Activated CD4-positive, CD25-positive, alpha-beta regulatory T cell treated with anti-CD3 and anti-CD28 coated beads, Interleukin-2, amount 50 U/mL, for 72 hours (primary cell): ENCODE data around the gene TALDO1.
"Not testable (repeated sequence)": the region's sequence is repeated elsewhere in the genome, so short reads cannot be mapped to it uniquely, and the experiment has no call there.

ENCODE experiments used
- DNase-seq: peaks from one replicate; pipeline ENCODE4 v3.0.0; 2021

The TALDO1 gene

GRCh38 chr11:719214-720016 lies 27.8 kb upstream of the TALDO1 start:
- DNase-seq = no peak

DNA sequence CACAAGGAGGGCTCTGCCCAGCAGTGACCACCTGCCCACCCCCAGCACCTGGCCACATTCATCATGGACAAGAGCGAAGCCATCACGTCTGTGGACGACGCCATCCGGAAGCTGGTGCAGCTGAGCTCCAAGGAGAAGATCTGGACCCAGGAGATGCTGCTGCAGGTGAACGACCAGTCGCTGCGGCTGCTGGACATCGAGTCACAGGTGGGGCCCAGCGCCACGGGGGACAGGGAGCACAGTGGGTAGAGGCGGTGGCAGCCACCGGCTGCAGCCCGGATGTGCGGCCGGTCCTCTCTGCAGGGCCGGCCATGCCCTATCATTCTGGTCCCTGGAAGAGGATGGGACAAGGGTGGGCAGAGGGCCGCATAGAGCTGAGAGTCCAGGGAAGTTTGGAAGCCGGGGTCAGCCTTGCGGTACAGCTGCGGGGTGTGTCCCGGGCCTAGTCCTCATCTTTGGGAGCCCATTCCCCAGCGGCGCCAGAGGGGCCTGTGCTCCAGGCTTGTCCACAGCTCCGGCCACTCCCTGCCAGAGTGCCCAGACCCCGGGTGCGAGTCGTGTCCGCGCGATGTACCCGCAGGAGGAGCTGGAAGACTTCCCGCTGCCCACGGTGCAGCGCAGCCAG lies 27.1 kb upstream of the TALDO1 start:
- DNase-seq = no peak

GRCh38 chr11:720642-721246 lies 26.5 kb upstream of the TALDO1 start:
- no peak for DNase-seq

- no peak for DNase-seq
These were observed 26.0 kb upstream of the TALDO1 start for GRCh38 chr11:721247-721740.

DNA sequence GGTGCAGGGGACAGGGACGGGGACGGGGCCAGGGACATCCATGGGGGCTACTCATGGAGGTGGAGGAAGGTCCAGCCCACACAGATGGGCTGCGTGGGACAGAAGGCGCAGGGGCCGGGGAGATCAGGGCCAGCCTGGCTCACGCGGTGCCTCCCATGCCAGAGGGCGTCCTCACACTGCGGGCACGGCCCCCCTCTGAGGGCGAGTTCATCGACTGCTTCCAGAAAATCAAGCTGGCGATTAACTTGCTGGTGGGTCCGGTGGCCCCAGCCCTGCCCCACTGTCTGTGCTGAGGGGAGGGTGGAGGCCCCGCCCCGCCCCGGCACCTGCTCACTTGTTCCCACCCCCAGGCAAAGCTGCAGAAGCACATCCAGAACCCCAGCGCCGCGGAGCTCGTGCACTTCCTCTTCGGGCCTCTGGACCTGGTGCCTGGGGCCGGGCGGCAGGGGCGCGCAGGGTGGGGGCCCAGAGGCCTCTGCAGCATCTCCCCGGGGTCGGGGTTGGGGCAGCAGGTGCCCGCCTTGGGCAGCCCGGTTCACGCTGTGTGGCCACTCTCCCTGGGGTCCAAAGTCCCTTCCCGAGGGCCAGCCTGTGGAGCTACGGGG lies 25.4 kb upstream of the TALDO1 start:
- no peak for DNase-seq

- DNase-seq = no peak
These were observed 24.9 kb upstream of the TALDO1 start for GRCh38 chr11:722346-722811.

GRCh38 chr11:723120-723883 lies 24.0 kb upstream of the TALDO1 start:
- DNase-seq = no peak

GRCh38 chr11:724049-724777 lies 23.1 kb upstream of the TALDO1 start:
- DNase-seq = no peak

DNA sequence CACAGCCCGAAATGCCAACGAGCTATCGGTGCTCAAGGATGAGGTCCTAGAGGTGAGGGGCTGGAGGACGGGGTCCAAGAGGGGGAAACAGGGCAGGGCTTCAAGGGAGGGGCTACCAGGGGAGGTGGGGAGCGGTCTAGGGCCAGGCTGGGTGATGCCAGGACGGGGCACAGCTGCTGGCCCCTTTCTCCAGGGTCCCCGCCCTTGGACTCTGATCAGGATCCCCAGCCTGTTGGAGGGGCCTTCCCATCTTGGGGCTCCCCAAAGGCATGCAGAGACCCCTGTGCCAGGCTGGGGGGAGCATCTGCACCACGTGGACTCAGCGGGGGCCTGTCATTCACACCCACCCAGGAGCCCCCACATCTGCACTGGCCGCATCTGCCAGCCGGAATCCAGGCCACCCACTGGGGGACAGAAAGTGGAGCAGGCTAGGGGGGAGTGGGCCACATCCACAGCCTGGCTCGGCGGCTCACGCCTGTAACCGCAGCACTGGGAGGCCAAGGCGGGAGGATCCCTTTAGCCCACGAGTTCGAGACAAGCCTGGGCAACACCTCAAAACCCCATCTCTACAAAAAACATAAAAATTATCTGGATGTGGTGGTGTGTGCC lies 22.4 kb upstream of the TALDO1 start:
- no peak for DNase-seq

DNA sequence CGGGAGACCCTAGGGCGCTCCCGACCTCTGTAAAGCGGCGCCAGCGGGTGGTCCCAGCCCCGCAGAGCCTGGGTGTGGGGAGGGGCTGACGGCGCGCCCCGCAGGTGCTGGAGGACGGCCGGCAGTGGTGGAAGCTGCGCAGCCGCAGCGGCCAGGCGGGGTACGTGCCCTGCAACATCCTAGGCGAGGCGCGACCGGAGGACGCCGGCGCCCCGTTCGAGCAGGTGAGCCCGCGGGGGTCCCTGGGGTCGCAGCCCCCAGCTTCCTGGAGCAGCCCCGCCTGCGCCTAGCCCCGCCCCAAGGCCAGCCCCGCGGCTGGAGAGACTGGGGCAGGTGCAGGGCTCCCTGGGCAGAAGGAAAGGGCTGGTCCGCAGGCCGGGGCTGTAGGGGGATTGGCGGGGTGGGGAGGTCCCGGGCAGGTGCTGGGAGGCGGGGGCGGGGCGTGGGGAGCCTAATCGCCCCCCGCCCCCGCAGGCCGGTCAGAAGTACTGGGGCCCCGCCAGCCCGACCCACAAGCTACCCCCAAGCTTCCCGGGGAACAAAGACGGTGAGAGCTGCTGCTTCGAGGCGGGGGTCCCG lies 21.6 kb upstream of the TALDO1 start:
- peak; percentile 33 for DNase-seq

- peak; percentile 64 for DNase-seq
These were observed 20.7 kb upstream of the TALDO1 start for GRCh38 chr11:726278-727220.

DNA sequence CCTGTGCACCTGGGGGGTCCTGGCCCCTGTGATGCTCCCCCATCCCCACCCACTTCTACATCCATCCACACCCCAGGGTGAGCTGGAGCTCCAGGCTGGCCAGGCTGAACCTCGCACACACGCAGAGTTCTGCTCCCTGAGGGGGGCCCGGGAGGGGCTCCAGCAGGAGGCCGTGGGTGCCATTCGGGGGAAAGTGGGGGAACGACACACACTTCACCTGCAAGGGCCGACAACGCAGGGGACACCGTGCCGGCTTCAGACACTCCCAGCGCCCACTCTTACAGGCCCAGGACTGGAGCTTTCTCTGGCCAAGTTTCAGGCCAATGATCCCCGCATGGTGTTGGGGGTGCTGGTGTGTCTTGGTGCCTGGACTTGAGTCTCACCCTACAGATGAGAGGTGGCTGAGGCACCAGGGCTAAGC lies 20.0 kb upstream of the TALDO1 start:
- DNase-seq = no peak

- DNase-seq = peak; percentile 86
These were observed 19.2 kb upstream of the TALDO1 start for GRCh38 chr11:727859-728748.

GRCh38 chr11:728901-729491 lies 18.3 kb upstream of the TALDO1 start:
- DNase-seq = no peak

DNA sequence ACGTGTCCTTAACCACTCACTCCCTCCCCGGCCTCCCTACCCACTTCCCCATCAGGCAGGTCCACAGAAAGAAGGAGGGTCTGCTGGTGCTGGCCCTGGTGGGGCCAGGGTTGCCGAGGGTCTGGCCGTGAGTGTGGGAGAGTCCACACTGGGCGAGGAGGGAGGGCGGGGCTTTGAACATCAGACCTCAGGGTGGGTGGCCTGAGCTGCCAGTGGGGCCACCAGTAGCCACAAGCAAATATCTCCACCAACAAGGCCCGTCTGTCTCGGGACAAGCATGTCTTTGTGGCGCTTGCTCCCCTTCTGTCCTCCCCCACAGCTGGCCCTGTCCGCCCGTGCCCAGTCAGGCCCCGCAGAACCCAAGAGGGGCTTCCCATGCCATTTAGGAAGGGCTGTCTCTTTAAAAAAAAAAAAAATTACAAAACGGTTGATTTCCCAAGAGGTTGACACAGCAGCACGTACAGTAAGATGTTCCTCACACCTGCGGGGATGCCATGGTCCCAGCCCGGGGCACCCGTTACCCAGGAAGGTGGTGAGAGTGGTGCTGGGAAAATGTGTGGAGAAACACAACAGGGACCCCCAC lies 17.7 kb upstream of the TALDO1 start:
- DNase-seq = no peak

DNA sequence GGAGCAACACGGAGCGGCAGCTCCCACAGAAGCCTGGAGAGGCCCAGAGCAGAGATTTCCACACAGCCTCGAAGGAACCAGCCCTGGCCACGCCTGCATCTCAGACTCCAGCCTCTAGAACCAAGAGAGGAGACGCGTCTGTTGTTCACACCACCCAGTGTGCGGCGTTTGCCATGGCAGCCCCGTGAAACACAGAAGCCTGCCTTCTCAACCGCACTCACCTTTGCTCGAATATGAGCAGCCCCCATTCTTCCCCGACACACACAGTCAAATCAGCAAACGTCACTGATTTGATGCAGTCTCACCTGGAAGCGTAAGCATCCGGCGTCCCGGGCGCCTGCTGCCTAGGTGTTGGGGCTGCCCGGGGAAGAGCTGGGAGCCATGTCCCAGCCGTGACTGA lies 14.2 kb upstream of the TALDO1 start:
- DNase-seq = no peak

DNA sequence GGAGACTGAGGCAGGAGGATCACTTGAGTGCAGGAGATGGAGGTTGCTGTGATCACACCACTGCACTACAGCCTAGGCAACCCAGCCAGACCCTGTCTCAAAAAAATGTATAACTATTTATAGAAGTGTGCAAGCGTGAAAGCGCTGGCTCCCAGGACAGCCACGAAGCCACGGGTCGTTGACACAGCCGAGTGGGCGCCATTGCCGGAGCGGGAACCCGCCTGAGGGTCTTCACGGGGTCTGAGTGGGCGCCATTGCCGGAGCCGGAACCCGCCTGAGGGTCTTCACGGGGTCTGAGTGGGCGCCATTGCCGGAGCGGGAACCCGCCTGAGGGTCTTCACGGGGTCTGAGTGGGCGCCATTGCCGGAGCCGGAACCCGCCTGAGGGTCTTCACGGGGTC lies 12.7 kb upstream of the TALDO1 start:
- DNase-seq = not testable (repeated sequence)

DNA sequence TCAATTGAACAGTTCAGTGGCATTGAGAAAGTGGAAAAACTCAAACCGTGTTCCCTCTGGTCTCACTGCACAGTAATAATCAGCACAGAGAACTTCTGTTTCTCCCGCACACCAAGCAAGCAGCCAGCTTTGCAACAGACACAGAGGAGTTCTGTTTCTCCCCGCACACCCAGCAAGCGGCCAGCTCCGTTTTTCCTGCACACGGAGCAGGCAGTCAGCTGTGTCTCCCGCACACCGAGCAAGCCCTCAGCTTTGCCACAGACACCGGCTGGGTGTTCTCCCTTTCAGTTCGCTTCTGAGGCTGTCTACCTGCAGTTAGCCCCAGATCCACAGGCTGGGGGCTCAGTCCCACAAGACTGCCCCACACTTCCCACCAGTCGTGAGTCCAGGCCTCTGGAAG lies 9.9 kb upstream of the TALDO1 start:
- DNase-seq = no peak
